ENCODE measurements around the gene SGK2.

SGK2 gene

DNA sequence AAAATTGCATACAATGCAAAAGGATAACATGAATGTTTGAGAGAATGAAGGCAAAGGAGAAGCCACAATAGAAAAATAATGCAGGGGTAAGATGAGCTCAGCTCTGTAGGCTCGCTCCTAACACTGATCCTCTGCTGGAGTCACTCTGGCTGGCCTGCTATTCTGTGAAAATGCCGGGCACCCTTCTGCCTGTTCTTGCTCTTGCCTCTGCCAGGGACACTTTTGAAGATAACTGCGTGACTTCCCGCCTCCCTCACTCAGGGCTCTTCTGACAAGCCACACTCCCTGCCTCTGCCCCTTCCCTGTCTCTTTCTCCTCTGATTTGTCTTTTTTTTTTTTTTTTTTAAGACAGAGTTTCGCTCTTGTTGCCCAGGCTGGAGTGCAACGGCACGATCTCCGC is 72.8 kb downstream of the SGK2 start:
- no peak for DNase-seq
